ENCODE measurements around the gene MTPN. TPM values are rescaled to one million over a fixed set of nuclear protein-coding genes. Genes with fewer than 3 reads are reported as not detected.

MTPN gene
- total and polyA plus RNA-seq, 10 of the 15 experiments (the other 5 are each of a cell fraction or from before 2014, with no cell fraction given), result 38.7 to 146 (median 85.4) TPM

GRCh38 chr7:135894816-135895215 is 82.3 kb downstream of the MTPN start:
- BruUV-seq (replicated peaks), result no TSS peak
- POLR2A ChIA-PET, result no interaction called here

More at GRCh38 chr7:135894816-135895215, 82.3 kb downstream of the MTPN start:
- Histone ChIP-seq H3K79me2 (ENCODE audit: control insufficient read depth, insufficient read depth, low read length) (no peaks in the 10 kb centered on the region), H3K4me2 (ENCODE audit: control insufficient read depth, insufficient read depth) (no peak overlapping the region), H3K27ac (ENCODE audit: control insufficient read depth, insufficient read depth) (no peak overlapping the region), H3K27me3 (replicated peaks in 1 of 2; ENCODE audit: control insufficient read depth in 2 of 2, insufficient read depth in 2 of 2, low read length in 1 of 2) (no peaks in the 10 kb centered on the region), H4K20me1 (ENCODE audit: control insufficient read depth, insufficient read depth) (no peaks in the 10 kb centered on the region), H2AFZ (ENCODE audit: control insufficient read depth, low read depth, low read length) (no peak overlapping the region), H3K4me3 (no peak overlapping the region), H3K9me3 (replicated peaks; ENCODE audit: control insufficient read depth, insufficient read depth, low read length) (no peaks in the 10 kb centered on the region), H3K4me1 (ENCODE audit: control insufficient read depth, insufficient read depth, low read length) (no peaks in the 10 kb centered on the region), H3K36me3 (ENCODE audit: control insufficient read depth in 2 of 2, insufficient read depth in 2 of 2, low read length in 1 of 2) (no peaks in the 10 kb centered on the region), H3K9ac (ENCODE audit: control insufficient read depth, insufficient read depth, low read length) (no peak overlapping the region)
- TF ChIP-seq TCF7 (IDR thresholded peaks at IDR 0.05; ENCODE audit: borderline replicate concordance) (no peak), SKIL (IDR thresholded peaks at IDR 0.05; ENCODE audit: low read depth, poor library complexity, severe bottlenecking) (no peak), E4F1 (IDR thresholded peaks at IDR 0.05; ENCODE audit: borderline replicate concordance, partially characterized antibody) (no peak), MTA2 (IDR thresholded peaks at IDR 0.05; ENCODE audit: low read depth) (no peak), KLF5 (IDR thresholded peaks at IDR 0.05; ENCODE audit: partially characterized antibody) (no peak), BCLAF1 (IDR thresholded peaks at IDR 0.05) (no peak), FOXK2 (IDR thresholded peaks at IDR 0.05) (no peak), RUNX3 (IDR thresholded peaks at IDR 0.05; ENCODE audit: low read length) (no peak), POLR2AphosphoS5 (IDR thresholded peaks at IDR 0.05; ENCODE audit: low read length) (no peak), IKZF1 (conservative IDR thresholded peaks at IDR 0.05) (no peak), SIN3A (IDR thresholded peaks at IDR 0.05; ENCODE audit: low read depth, low read length) (no peak), TARDBP (IDR thresholded peaks at IDR 0.05; ENCODE audit: borderline replicate concordance) (no peak), SMAD1 (IDR thresholded peaks at IDR 0.05; ENCODE audit: low read depth, partially characterized antibody) (no peak)
- no peak for FAIRE-seq
- in situ Hi-C loops (cut with MboI) (no loop called here), intact Hi-C loops (cut with micrococcal nuclease; ENCODE audit: unreplicated experiment) (no loop called here)
- CTCF ChIA-PET, result no interaction called here
- DNase-seq (ENCODE audit: low read depth, low spot score), result no peak
- RAD21 ChIA-PET (ENCODE audit: unreplicated experiment), result interaction anchor here (0.6 kb wide), 1 partner anchor 231 kb away, joined by 3 read pairs; no protein-coding TSS in a partner anchor
- WGBS (ENCODE audit: insufficient coverage, insufficient replicate concordance, low lambda C conversion rate, missing lambda C conversion rate), result 62% methylated on average over 3 of the region's 3 CpGs
- ATAC-seq, result no peak
- SMC1A ChIA-PET (ENCODE audit: uncharacterized antibody, unreplicated experiment), result interaction anchor here (0.6 kb wide), 1 partner anchor 76 kb away, joined by 3 read pairs; no protein-coding TSS in a partner anchor

Measured in GM12878 (cell line).